PC-3 (cell line): ENCODE data around the gene SCYGR7. TPM values are rescaled to one million over a fixed set of nuclear protein-coding genes. Genes with fewer than 3 reads are reported as not detected.
"Not testable (repeated sequence)": the region's sequence is repeated elsewhere in the genome, so short reads cannot be mapped to it uniquely, and the experiment has no call there.

Experiments
- ATAC-seq: fragments of 200-7000 bp; cut with Tn5 transposase; 2 replicates; pipeline ENCODE4 v1.9.1; 2020; ENCODE audit warnings: mild to moderate bottlenecking, moderate library complexity
- BruUV-seq: library from RNA; stranded (reverse); fragments of 400-500 nt; replicated peaks from 2 replicates; lab custom pipeline; 2021; lab: Mats Ljungman, UMichigan
- CTCF ChIA-PET: fragments of 300-600 bp; sonication (Branson Sonifier 250); formaldehyde crosslinking; loops from one replicate; lab custom pipeline; 2022; ENCODE audit warnings: antibody characterized with exemption; lab: Charles Lee
- POLR2A ChIA-PET: fragments of 300-600 bp; sonication (Branson Sonifier 250); formaldehyde crosslinking; loops from one replicate; lab custom pipeline; 2022; ENCODE audit warnings: antibody characterized with exemption; ENCODE audit not compliant: unreplicated experiment; lab: Charles Lee
- DNase-seq: peaks from one replicate; pipeline ENCODE4 v3.0.0-alpha.2; 2015
- H2AFZ ChIP-seq: fragments of 300-600 bp; sonication (generic); 2 replicates; pipeline ENCODE4 v1.6.0; 2016; ENCODE audit warnings: antibody characterized with exemption, low read length
- H3F3A ChIP-seq: fragments of 300-600 bp; sonication (generic); one replicate; pipeline ENCODE4 v1.6.0; 2017; ENCODE audit warnings: antibody characterized with exemption, low read length, control low read depth, mild to moderate bottlenecking; ENCODE audit not compliant: unreplicated experiment
- H3K27ac ChIP-seq: fragments of 300-600 bp; sonication (generic); 2 replicates; pipeline ENCODE4 v1.5.1; 2016; ENCODE audit warnings: mild to moderate bottlenecking, low read length
- H3K27me3 ChIP-seq: fragments of 300-600 bp; sonication (generic); 2 replicates; pipeline ENCODE4 v1.6.1; 2016; ENCODE audit warnings: low read length, mixed read lengths
- H3K36me3 ChIP-seq: fragments of 300-600 bp; sonication (generic); 2 replicates; pipeline ENCODE4 v1.6.1; 2016; ENCODE audit warnings: low read depth, mixed run types, low read length, mixed read lengths
- H3K4me1 ChIP-seq: fragments of 300-600 bp; sonication (generic); 2 replicates; pipeline ENCODE4 v1.5.1; 2016; ENCODE audit warnings: low read length; ENCODE audit not compliant: insufficient read depth
- H3K4me2 ChIP-seq: fragments of 300-600 bp; sonication (generic); 2 replicates; pipeline ENCODE4 v1.6.0; 2016; ENCODE audit warnings: low read length
- H3K4me3 ChIP-seq: fragments of 300-600 bp; sonication (generic); 2 replicates; pipeline ENCODE4 v1.5.1; 2016; ENCODE audit warnings: mild to moderate bottlenecking, low read length, mixed read lengths
- H3K79me2 ChIP-seq: fragments of 300-600 bp; sonication (generic); 2 replicates; pipeline ENCODE4 v1.6.1; 2017; ENCODE audit warnings: low read length, mixed read lengths
- H3K9ac ChIP-seq: fragments of 300-600 bp; sonication (generic); 2 replicates; pipeline ENCODE4 v1.6.0; 2016; ENCODE audit warnings: mild to moderate bottlenecking, low read length
- H3K9me2 ChIP-seq: fragments of 300-600 bp; sonication (generic); replicated peaks from 2 replicates; pipeline ENCODE4 v1.6.1; 2016; ENCODE audit warnings: mixed run types, low read length, mixed read lengths
- H3K9me3 ChIP-seq: fragments of 300-600 bp; sonication (generic); 2 replicates; pipeline ENCODE4 v1.6.1; 2016; ENCODE audit warnings: low read length, mixed read lengths
- H4K20me1 ChIP-seq: fragments of 300-600 bp; sonication (generic); 2 replicates; pipeline ENCODE4 v1.6.1; 2016; ENCODE audit warnings: low read length, mixed read lengths
- CTCF ChIP-seq: fragments of 300-600 bp; sonication (generic); conservative IDR thresholded peaks from 2 replicates; pipeline ENCODE4 v1.5.1; 2017; ENCODE audit warnings: antibody characterized with exemption, low read depth, mild to moderate bottlenecking, low read length
- EZH2 ChIP-seq: fragments of 300-600 bp; sonication (generic); IDR thresholded peaks from one replicate; pipeline ENCODE4 v1.6.1; 2017; ENCODE audit warnings: antibody characterized with exemption, mild to moderate bottlenecking, low read length; ENCODE audit not compliant: unreplicated experiment
- EZH2phosphoT487 ChIP-seq: fragments of 300-600 bp; sonication (generic); IDR thresholded peaks from 2 replicates; pipeline ENCODE4 v1.6.1; 2018; ENCODE audit warnings: mild to moderate bottlenecking, antibody characterized with exemption, low read length, borderline replicate concordance
- intact Hi-C: fragments of 100-400 bp; cut with micrococcal nuclease; formaldehyde crosslinking; loops from 2 replicates; pipeline ENCODE4 v1.9.0; 2023
- total RNA-seq: library from RNA; depleted of rRNA; stranded (reverse); fragments of >200 nt; gene quantifications from 2 replicates; pipeline ENCODE4 v1.2.3, GENCODE V29; 2014

The SCYGR7 gene
- total RNA-seq, 1 experiment from 2014 or later, result not detected

GRCh38 chr2:227724394-227725039, 3.6 kb upstream of the SCYGR7 start, which contains the start of gene SCYGR6:
Gene SCYGR6 (minus strand): TSS chr2:227724757. CDS start chr2:227724757, 0 bp downstream.
- Histone ChIP-seq H3K27ac (no peak within 1 kb of the TSS), H3K9me2 (no peaks in the 10 kb centered on the region), H2AFZ (no peak within 1 kb of the TSS), H3K4me2 (no peak within 1 kb of the TSS), H3F3A (no peaks in the 10 kb centered on the region), H3K9me3 (no peaks in the 10 kb centered on the region), H3K4me1 (no peaks in the 10 kb centered on the region), H3K4me3 (no peak within 1 kb of the TSS), H3K79me2 (no peaks in the 10 kb centered on the region), H4K20me1 (no peaks in the 10 kb centered on the region), H3K9ac (no peak within 1 kb of the TSS), H3K36me3 (no peaks in the 10 kb centered on the region), H3K27me3 (no peaks in the 10 kb centered on the region)
- POLR2A ChIA-PET, result no interaction called here
- ATAC-seq, result no peak
- CTCF ChIA-PET, result interaction anchor here (0.7 kb wide), 1 partner anchor 590 kb away, joined by 3 read pairs; no protein-coding TSS in a partner anchor
- DNase-seq, result no peak
- intact Hi-C loops, result no loop called here
- BruUV-seq, result no TSS peak
- TF ChIP-seq EZH2phosphoT487 (no peak), EZH2 (no peak), CTCF (no peak)

- TF ChIP-seq CTCF, result no peak
- TF ChIP-seq EZH2, result no peak
- TF ChIP-seq EZH2phosphoT487, result no peak
- H3K9ac ChIP-seq, result no peak overlapping the region
- no peak for ATAC-seq
Observed at GRCh38 chr2:227739351-227739750, 11.2 kb downstream of the SCYGR7 start.

DNA sequence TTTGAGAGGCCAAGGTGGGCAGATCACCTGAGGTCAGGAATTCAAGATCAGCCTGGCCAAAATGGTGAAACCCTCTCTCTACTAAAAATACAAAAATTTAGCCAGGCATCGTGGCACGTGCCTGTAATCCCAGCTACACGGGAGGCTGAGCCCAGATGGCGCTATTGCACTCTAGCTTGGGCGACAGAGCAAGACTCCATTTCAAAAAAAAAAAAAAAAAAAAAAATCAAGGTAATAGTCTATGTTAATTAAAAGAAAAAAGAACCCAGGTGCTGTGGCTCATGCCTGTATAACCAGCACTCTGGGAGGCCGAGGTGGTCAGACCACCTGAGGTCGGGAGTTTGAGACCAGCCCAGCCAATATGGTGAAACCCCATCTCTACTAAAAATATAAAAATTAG, 12.6 kb downstream of the SCYGR7 start:
- H3F3A ChIP-seq, H3K9me3 ChIP-seq, POLR2A ChIA-PET, H3K9ac ChIP-seq, H3K27ac ChIP-seq, H3K27me3 ChIP-seq, H3K4me1 ChIP-seq, H3K4me2 ChIP-seq, H4K20me1 ChIP-seq, H3K79me2 ChIP-seq, BruUV-seq, ATAC-seq, intact Hi-C loops, H2AFZ ChIP-seq, H3K4me3 ChIP-seq, H3K36me3 ChIP-seq, H3K9me2 ChIP-seq: not testable (repeated sequence)
- peak; percentile 33; the same call in 1 of the 2 replicates for TF ChIP-seq CTCF
- DNase-seq, result peak; percentile 8
- CTCF ChIA-PET, result interaction anchor here (0.6 kb wide), 1 partner anchor 950 kb away, joined by 3 read pairs; no protein-coding TSS in a partner anchor

More at GRCh38 chr2:227739351-227739750, 11.2 kb downstream of the SCYGR7 start:
- DNase-seq, result no peak
- intact Hi-C loops, result no loop called here
- Histone ChIP-seq H3K9me2 (no peaks in the 10 kb centered on the region), H3K4me2 (no peak overlapping the region), H4K20me1 (no peaks in the 10 kb centered on the region), H3K27me3 (no peaks in the 10 kb centered on the region), H3K9me3 (no peaks in the 10 kb centered on the region), H3K4me3 (no peak overlapping the region), H3F3A (no peaks in the 10 kb centered on the region), H2AFZ (no peak overlapping the region), H3K4me1 (no peaks in the 10 kb centered on the region), H3K36me3 (no peaks in the 10 kb centered on the region), H3K79me2 (no peaks in the 10 kb centered on the region), H3K27ac (no peak overlapping the region)
- POLR2A ChIA-PET, result no interaction called here
- BruUV-seq, result no TSS peak
- CTCF ChIA-PET, result no interaction called here
